NCI-H146 treated with DMSO at 0.1 percent for 48 hours (cell line): ENCODE measurements around the gene RBM18.

Experiments used
- DNase-seq: peaks from one replicate; lab custom pipeline; 2025; ENCODE audit not compliant: unreplicated experiment; lab: John Stamatoyannopoulos, UW

The RBM18 gene

GRCh38 chr9:122206118-122207046 is 58.3 kb downstream of the RBM18 start:
- no peak for DNase-seq

GRCh38 chr9:122205176-122205575 is 59.5 kb downstream of the RBM18 start:
- DNase-seq, result no peak

- no peak for DNase-seq
Measured at GRCh38 chr9:122204491-122204890, 60.1 kb downstream of the RBM18 start.

- DNase-seq, result no peak
Measured at GRCh38 chr9:122204055-122204454, 60.6 kb downstream of the RBM18 start.

- no peak for DNase-seq
Measured at GRCh38 chr9:122202111-122202510, 62.5 kb downstream of the RBM18 start.

- DNase-seq, result no peak
Measured at GRCh38 chr9:122201641-122202040, 63.0 kb downstream of the RBM18 start.

GRCh38 chr9:122200960-122201595 is 63.6 kb downstream of the RBM18 start:
- no peak for DNase-seq

GRCh38 chr9:122197882-122198281 is 66.8 kb downstream of the RBM18 start:
- DNase-seq, result no peak

GRCh38 chr9:122197426-122197825 is 67.2 kb downstream of the RBM18 start:
- no peak for DNase-seq

- DNase-seq, result no peak
Measured at GRCh38 chr9:122195875-122196274, 68.8 kb downstream of the RBM18 start.

GRCh38 chr9:122193651-122194050 is 71.0 kb downstream of the RBM18 start:
- no peak for DNase-seq

- DNase-seq, result no peak
Measured at GRCh38 chr9:122192914-122193525, 71.6 kb downstream of the RBM18 start.

GRCh38 chr9:122192261-122192875 is 72.3 kb downstream of the RBM18 start:
- DNase-seq, result no peak

- DNase-seq, result no peak
Measured at GRCh38 chr9:122191584-122191983, 73.1 kb downstream of the RBM18 start.

GRCh38 chr9:122190597-122191381 is 73.9 kb downstream of the RBM18 start:
- no peak for DNase-seq

GRCh38 chr9:122188369-122188768 is 76.3 kb downstream of the RBM18 start:
- no peak for DNase-seq
